Neural progenitor cell (in vitro differentiated cells): ENCODE results near the gene NCOA6. TPM values are rescaled to one million over a fixed set of nuclear protein-coding genes. Genes with fewer than 3 reads are reported as not detected.

Experiments
- DNase-seq: peaks from one replicate; pipeline ENCODE4 v3.0.0-alpha.2; 2016; ENCODE audit warnings: low spot score
- H2AFZ ChIP-seq: fragments of 200-600 bp; sonication (generic); replicated peaks from 2 replicates; pipeline ENCODE4 v1.6.1; 2016; ENCODE audit warnings: antibody characterized with exemption
- H3F3A ChIP-seq: fragments of 200-600 bp; sonication (generic); 2 replicates; pipeline ENCODE4 v1.6.1; 2016; ENCODE audit warnings: antibody characterized with exemption, low read depth
- H3K27ac ChIP-seq: fragments of 200-600 bp; sonication (generic); 2 replicates; pipeline ENCODE4 v1.5.1; 2016; ENCODE audit warnings: mild to moderate bottlenecking
- H3K27me3 ChIP-seq: fragments of 200-600 bp; sonication (generic); 2 replicates; pipeline ENCODE4 v1.6.1; 2016; ENCODE audit warnings: mild to moderate bottlenecking, moderate library complexity
- H3K36me3 ChIP-seq: fragments of 200-600 bp; sonication (generic); 2 replicates; pipeline ENCODE4 v1.5.1; 2016
- H3K4me1 ChIP-seq: fragments of 200-600 bp; sonication (generic); 2 replicates; pipeline ENCODE4 v1.6.1; 2016; ENCODE audit warnings: mixed run types
- H3K4me2 ChIP-seq: fragments of 200-600 bp; sonication (generic); 2 replicates; pipeline ENCODE4 v1.6.1; 2016
- H3K4me3 ChIP-seq: fragments of 200-600 bp; sonication (generic); 2 replicates; pipeline ENCODE4 v1.5.1; 2016
- H3K79me2 ChIP-seq: fragments of 200-600 bp; sonication (generic); 2 replicates; pipeline ENCODE4 v1.6.1; 2016; ENCODE audit warnings: low read depth
- H3K9ac ChIP-seq: fragments of 200-600 bp; sonication (generic); 2 replicates; pipeline ENCODE4 v1.6.1; 2016
- H3K9me3 ChIP-seq: fragments of 200-600 bp; sonication (generic); 2 replicates; pipeline ENCODE4 v1.5.1; 2016; ENCODE audit warnings: low read depth
- H4K20me1 ChIP-seq: fragments of 200-600 bp; sonication (generic); 2 replicates; pipeline ENCODE4 v1.6.1; 2016; ENCODE audit warnings: low read depth
- H3K27ac Mint-ChIP-seq: 3 replicates; pipeline ENCODE4 v1.8.0; 2021; ENCODE audit warnings: mixed read lengths
- H3K27me3 Mint-ChIP-seq: 2 replicates; pipeline ENCODE4 v1.8.0; 2022; ENCODE audit warnings: low read depth, mild to moderate bottlenecking, inconsistent platforms, moderate library complexity, mixed read lengths; ENCODE audit not compliant: insufficient read depth
- H3K36me3 Mint-ChIP-seq: 3 replicates; pipeline ENCODE4 v1.8.0; 2021; ENCODE audit warnings: mixed read lengths
- H3K4me1 Mint-ChIP-seq: 3 replicates; pipeline ENCODE4 v1.8.0; 2021; ENCODE audit warnings: mixed read lengths
- H3K4me3 Mint-ChIP-seq: 3 replicates; pipeline ENCODE4 v1.8.0; 2021; ENCODE audit warnings: mild to moderate bottlenecking, moderate library complexity, mixed read lengths
- H3K9me3 Mint-ChIP-seq: 3 replicates; pipeline ENCODE4 v1.8.0; 2020; ENCODE audit warnings: mixed read lengths
- CTCF ChIP-seq: fragments of 200-600 bp; sonication (generic); IDR thresholded peaks from 2 replicates; pipeline ENCODE4 v1.5.1; 2017; ENCODE audit warnings: antibody characterized with exemption, mild to moderate bottlenecking
- EZH2 ChIP-seq: fragments of 200-600 bp; sonication (generic); IDR thresholded peaks from 2 replicates; pipeline ENCODE4 v1.6.1; 2017; ENCODE audit warnings: antibody characterized with exemption, mild to moderate bottlenecking, moderate library complexity
- EZH2phosphoT487 ChIP-seq: fragments of 200-600 bp; sonication (generic); IDR thresholded peaks from 2 replicates; pipeline ENCODE4 v1.6.1; 2017; ENCODE audit warnings: antibody characterized with exemption
- total RNA-seq: library from RNA; depleted of rRNA; stranded (reverse); fragments of >200 nt; gene quantifications from 2 replicates; pipeline ENCODE4 v1.2.3, GENCODE V29; 2015; ENCODE audit warnings: low replicate concordance

NCOA6 gene
- total RNA-seq, 1 donor from 2014 or later: 14.3 TPM

GRCh38 chr20:34861386-34862084 is 36.1 kb upstream of the NCOA6 start:
- Histone ChIP-seq H3K36me3 (no peaks in the 10 kb centered on the region), H3K4me3 (no peak overlapping the region), H3K9me3 (no peaks in the 10 kb centered on the region), H3K27ac (no peak overlapping the region), H3K4me1 (no peaks in the 10 kb centered on the region), H3K79me2 (no peaks in the 10 kb centered on the region), H4K20me1 (no peaks in the 10 kb centered on the region), H3K9ac (no peak overlapping the region), H2AFZ (no peak overlapping the region), H3K27me3 (no peaks in the 10 kb centered on the region), H3K4me2 (no peak overlapping the region), H3F3A (no peaks in the 10 kb centered on the region)
- no peak for DNase-seq
- Mint-ChIP-seq H3K9me3 (no peaks in the 10 kb centered on the region), H3K27me3 (no peaks in the 10 kb centered on the region), H3K4me1 (no peaks in the 10 kb centered on the region), H3K4me3 (no peak overlapping the region), H3K27ac (no peak overlapping the region), H3K36me3 (peaks cover 22% of the 10 kb centered on the region)
- TF ChIP-seq EZH2phosphoT487: no peak
- no peak for TF ChIP-seq EZH2
- no peak for TF ChIP-seq CTCF

GRCh38 chr20:34859826-34860545 is 34.5 kb upstream of the NCOA6 start:
- peaks cover 25% of the 10 kb centered on the region for H3K36me3 Mint-ChIP-seq
- Histone ChIP-seq H3K79me2 (no peaks in the 10 kb centered on the region), H2AFZ (no peak overlapping the region), H3K4me3 (no peak overlapping the region), H3K36me3 (no peaks in the 10 kb centered on the region), H3K4me2 (no peak overlapping the region), H3K9me3 (no peaks in the 10 kb centered on the region), H3F3A (no peaks in the 10 kb centered on the region), H3K4me1 (no peaks in the 10 kb centered on the region), H4K20me1 (no peaks in the 10 kb centered on the region), H3K27me3 (no peaks in the 10 kb centered on the region), H3K27ac (no peak overlapping the region), H3K9ac (no peak overlapping the region)
- no peak for DNase-seq
- no peak overlapping the region for H3K27ac Mint-ChIP-seq
- TF ChIP-seq CTCF (no peak), EZH2phosphoT487 (no peak), EZH2 (no peak)
- no peaks in the 10 kb centered on the region for H3K9me3 Mint-ChIP-seq
- no peak overlapping the region for H3K4me3 Mint-ChIP-seq
- H3K4me1 Mint-ChIP-seq: no peaks in the 10 kb centered on the region
- H3K27me3 Mint-ChIP-seq: no peaks in the 10 kb centered on the region

GRCh38 chr20:34859367-34859766 is 33.9 kb upstream of the NCOA6 start:
- Mint-ChIP-seq H3K9me3 (no peaks in the 10 kb centered on the region), H3K27me3 (no peaks in the 10 kb centered on the region), H3K4me1 (no peaks in the 10 kb centered on the region), H3K4me3 (no peak overlapping the region), H3K36me3 (peaks cover 25% of the 10 kb centered on the region), H3K27ac (no peak overlapping the region)
- H3K4me3 ChIP-seq: no peak overlapping the region
- no peak for TF ChIP-seq CTCF
- TF ChIP-seq EZH2: no peak
- TF ChIP-seq EZH2phosphoT487: no peak
- H3K9me3 ChIP-seq: no peaks in the 10 kb centered on the region
- no peak overlapping the region for H3K27ac ChIP-seq
- H3F3A ChIP-seq: no peaks in the 10 kb centered on the region
- DNase-seq: no peak
- H2AFZ ChIP-seq: no peak overlapping the region
- no peaks in the 10 kb centered on the region for H4K20me1 ChIP-seq
- H3K4me1 ChIP-seq: no peaks in the 10 kb centered on the region
- no peaks in the 10 kb centered on the region for H3K27me3 ChIP-seq
- H3K36me3 ChIP-seq: no peaks in the 10 kb centered on the region
- no peaks in the 10 kb centered on the region for H3K79me2 ChIP-seq
- no peak overlapping the region for H3K9ac ChIP-seq
- H3K4me2 ChIP-seq: no peak overlapping the region
